Activated T-helper 1 cell treated with Interleukin-2 at 50 U/mL for 16 hours (primary cell): Measurements from ENCODE around the gene EMC6.

Experiments used
- DNase-seq: peaks from one replicate; pipeline ENCODE4 v3.0.0-alpha.2; 2020; ENCODE audit warnings: low read depth

Gene EMC6

DNA sequence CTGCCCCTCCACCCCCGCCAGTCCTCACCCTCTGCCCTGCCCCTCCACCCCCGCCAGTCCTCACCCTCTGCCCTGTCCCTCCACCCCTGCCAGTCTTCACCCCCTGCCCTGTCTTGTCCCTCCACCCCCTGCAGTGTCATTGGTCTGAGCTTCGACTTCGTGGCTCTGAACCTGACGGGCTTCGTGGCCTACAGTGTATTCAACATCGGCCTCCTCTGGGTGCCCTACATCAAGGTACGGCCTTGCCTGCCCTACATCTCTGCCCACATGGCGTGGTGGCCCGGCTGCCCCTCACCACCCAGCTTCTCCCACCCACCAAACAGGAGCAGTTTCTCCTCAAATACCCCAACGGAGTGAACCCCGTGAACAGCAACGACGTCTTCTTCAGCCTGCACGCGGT, 12.3 kb upstream of the EMC6 start:
- no peak for DNase-seq

DNA sequence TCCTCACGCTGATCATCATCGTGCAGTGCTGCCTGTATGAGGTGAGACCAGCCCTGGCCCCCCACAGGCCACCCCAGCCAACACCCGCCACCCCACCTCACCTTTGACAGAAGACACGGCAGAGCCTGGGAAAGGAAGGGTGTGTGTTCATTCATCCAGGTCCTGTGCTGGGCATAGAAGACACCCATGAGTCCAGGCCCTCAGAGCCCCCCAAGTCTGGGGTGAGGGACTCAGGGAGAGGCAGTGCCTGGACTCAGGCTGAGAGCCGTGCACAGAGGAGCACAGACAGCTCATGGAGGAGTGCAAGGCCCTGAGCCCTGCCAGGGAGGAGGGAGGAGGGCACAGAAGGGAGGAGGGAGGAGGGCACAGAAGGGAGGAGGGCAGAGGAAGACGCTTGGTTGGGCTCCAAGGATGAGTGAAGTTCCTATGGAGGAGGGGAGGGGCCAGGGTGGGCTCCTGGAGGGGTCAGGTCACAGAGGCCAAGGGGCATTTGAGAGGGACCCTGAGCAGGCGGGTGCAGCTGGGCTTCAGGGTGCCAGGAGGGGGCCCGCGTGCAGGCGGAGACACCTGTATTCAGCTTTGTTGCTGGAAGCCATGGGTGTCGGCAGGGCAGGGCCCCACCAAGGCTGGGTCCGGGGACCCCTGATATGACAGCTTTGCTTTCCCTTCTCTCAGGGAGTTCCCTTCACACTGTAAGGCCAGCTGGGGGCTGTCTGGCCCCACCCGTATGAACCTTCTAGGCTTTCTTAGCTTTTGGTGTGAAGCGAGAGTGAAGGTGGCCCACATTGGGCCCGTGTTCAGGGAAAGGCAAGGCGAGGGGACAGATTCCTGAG, 11.6 kb upstream of the EMC6 start:
- no peak for DNase-seq

DNA sequence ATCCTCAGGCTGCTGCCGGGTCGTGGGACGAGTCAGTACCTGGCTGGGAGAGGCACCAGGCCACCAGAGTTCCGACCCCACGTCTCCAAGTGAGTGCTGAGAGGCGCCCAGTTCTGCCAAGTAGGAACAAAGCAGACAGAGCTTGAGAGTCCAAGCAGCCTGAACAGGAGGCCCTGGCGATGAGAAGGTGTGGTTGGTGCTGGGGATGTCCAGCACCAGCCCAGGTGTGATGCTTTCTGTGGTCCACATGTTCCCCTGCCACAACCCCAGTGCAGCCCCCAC, 11.1 kb upstream of the EMC6 start:
- no peak for DNase-seq

DNA sequence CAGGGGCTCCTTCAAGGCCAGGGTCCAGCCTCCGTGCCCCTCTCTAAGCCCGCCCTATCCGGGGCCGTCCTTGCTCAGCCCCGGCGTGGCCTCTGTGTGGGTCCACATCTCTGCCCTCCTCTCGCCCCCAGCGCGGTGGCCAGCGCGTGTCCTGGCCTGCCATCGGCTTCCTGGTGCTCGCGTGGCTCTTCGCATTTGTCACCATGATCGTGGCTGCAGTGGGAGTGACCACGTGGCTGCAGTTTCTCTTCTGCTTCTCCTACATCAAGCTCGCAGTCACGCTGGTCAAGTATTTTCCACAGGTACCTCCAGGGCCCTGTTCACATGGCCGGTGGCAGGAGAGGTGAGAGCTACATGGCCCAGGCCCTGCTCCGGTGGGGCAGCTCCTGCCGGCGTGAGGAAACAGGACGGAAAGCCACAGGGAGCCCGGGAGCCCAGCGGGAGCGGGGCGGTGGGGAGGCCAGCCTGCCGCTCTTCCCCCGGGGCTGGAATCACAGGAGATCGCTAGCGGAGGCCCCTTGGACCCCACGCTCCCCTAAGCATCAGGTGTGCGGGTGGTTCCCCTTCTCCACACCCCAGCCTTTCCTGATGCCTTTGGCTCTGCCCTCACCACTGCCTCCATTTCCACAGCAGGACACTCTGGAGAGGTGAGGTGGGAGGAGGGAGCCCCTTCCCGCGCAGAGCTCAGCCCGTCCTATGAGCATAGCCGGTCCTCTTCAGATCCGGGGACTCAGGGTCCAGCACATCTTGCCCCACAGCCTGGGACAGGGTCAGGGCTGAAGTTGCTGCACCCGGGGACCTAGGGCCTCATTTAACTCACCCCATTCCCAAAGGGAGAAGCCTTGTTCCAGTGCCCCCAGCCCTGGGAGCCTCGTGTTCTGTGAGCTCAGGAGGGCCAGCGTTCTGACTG, 10.5 kb upstream of the EMC6 start:
- no peak for DNase-seq

DNA sequence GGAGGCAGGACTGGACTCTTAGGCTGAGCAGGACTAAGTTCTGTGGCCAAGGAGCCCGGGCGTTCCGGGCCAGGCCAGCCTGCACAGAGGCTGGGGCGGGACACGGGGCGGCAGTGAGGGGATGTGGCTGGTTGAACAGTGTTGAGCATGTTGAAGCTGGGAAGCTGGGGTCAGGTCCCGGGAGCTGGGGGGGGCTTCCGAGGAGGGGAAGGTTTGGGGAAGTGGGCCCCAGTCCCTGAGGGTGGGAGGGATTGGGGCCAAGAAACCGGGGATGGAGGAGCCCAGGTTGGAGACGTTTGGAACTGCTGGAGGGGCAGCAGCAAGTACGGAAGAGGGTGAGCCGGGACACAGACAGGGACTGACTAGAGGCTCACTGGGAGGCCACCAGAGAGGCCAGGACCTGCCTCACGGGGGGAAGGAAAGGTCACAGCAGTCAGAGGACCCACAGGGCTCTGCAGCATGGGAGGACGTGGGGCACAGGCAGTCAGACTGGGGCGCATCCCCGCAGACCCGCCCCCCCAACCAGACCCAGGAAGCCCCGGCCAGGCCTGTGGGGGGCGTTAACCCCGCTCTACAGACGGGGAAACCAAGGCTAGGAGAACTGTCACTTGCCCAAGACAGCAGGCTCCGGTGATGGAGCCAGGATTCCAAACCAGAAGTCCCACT, 9.7 kb upstream of the EMC6 start:
- no peak for DNase-seq

DNA sequence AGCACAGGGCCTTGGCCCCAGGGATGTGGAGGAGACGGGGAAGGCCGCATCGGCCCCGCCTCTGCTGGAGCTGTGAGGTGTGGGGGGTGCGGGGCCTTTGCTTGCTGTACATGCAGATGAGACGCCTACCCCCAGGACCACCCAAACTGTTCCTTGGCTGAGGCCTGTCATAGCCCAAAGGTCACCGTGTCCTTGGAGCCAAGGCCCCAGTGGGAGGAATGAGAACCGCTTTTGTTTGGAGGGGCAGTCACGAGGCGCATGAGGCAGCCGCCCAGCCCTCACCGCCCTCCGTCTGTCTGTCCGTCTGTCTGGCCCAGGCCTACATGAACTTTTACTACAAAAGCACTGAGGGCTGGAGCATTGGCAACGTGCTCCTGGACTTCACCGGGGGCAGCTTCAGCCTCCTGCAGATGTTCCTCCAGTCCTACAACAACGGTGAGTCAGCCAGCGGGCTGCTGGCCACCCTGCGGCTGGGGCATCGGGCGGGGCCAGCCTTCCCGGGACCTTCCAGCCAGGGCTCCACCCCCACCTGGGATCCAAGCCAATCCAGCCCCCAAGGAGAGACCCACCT, 9.0 kb upstream of the EMC6 start:
- no peak for DNase-seq

DNA sequence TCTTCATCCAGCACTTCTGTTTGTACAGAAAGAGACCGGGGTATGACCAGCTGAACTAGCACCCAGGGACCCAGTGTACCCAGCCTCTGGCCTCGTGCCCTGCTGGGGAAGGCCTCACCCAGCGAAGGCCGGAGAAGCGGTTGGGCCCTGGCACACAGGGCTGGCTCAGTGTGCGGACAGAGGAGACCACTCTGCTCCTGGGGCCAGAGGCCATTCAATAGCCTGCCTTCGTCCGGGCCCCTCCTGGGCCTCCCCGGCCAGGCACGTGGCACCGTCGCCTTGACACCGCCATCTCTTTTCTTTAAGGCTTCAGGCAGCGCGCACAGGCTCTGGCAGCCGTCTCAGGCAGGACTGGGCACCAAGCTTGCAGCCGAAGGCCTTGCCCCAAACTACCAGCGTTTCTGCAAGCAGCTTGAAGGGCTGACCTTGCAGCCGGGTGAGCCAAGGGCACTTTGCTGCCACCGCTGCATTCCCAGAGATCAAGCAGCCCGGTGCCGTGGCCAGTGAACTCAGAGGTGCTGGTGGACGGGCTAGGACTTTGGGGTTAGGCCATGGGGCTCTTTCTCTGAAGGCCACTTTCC, 8.2 kb upstream of the EMC6 start:
- no peak for DNase-seq

DNA sequence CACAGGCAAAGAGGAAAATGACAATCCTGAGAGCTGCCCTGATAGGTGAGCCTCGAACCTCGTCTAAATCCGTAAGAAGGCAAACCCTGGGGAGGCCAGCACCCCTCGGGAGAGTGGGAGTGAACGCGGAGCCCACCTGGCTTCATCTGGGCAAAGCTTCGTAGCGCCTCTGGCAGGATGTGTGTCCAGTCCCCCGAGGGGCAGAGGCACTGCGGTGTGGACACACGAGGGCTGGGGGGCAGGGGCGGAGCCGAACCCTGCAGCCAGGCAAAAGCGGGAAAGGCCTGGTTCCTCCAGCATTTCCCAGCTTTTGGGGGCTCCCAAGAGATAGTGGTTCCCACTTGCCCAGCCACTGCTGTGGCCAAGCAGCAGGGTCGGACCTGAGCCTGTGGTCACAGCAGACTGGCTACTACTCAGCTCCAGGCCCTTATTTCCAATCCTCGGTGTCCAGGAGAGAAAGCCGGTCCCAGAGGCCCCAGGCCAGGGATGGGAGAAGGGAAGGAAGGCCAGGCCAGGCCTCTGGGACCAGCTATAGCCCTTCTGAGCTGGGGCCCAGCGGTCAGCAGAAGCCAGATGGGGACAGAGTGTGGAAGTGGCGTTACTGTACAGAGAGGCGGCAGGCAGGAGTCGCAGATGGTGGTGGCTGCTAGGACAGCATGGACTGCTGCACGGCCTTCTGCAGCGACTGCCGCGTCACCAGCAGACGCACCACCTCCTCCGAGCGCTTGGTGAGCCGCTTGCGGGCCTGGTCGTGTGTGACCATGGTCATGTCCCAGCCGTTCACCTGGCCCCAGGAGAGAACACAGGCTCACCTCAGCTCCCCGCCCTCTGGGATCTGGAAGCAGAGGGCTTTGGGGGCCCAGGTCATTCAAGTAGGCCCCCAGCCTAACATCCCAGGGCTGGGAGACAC, 5.3 kb upstream of the EMC6 start:
- DNase-seq, result no peak

DNA sequence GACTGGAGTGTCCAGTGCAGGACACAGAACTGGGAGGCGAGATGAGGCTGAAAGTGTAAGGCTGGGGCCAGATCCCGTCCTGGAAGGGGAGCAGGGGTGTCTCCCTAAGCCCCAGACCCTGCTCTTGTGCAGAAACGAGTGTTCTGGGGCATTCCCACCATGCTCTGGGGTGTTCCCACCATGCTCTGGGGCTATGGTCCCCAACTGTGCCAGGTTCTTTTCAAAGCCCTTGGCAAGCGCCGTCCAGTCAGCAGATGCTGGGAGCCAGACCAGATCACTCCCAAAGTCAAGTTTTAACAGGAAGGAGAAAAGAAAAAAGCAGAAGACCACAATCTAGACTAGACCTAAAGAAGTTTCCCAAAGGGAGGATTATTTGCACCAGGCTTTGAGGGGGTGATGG, 2.8 kb upstream of the EMC6 start:
- DNase-seq, result no peak

DNA sequence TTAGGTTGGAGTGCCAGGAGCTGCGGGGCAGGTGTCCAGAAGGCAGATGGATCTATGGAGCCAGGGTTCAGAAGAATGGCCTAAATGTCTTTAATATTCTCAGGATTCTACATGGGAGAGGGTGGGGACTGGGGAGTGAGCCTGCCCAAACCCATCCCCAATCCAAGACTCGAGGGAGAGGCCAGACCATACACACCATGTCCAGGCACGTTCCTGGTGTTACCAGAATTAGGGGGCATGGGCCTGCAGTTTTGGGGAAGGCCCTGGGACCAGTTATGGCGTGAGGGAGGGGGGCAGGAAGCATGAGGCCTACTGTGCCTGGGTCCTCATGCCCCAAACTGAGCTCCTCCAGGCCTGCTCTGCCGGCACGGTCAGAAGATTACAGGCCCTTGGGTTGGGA, 2.1 kb upstream of the EMC6 start:
- no peak for DNase-seq

DNA sequence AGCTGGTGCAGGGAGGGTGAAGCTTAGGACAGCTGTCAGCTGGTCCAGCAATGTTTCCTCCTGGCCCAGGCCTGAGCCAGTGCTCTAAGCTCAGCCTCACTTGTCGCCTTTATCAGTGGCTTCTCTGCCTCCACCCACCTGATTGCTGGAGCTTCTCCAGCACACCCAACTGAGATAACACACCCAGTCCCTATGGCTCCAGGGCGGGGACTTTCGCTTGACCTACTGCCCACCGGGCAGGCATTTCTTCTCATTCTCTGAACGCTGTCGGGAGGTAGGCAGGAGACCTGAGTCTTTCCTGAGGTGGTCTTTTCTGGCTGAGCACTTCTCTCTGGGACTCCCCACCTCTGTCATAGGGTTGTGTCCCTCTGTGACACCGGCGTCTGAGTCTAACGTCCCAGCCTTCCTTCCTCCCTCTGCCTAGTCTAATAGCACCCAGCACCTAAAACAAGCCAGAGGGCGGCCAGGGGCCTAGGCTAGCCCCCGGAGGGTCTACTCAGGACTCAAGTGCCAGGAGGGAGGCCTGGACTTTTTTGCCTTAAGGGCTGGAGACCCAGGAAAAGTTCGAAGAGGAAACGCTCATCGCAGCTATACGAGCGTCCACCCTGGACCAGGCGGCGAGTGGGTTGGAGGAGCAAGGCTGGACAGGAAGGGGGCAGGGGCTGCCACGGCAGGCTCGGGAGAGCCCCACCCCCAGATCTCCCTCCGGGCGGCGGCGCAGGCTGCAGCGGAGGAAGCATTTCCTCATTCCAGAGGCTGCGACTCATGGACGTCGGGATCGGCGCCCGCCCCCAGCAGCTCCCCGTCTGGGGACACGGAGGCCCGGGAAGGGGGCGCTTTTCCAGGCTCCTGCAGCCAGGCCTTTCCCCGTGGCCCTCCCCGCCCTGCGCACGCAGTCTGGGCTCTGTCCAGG, 990 bp upstream of the EMC6 start:
- no peak for DNase-seq

DNA sequence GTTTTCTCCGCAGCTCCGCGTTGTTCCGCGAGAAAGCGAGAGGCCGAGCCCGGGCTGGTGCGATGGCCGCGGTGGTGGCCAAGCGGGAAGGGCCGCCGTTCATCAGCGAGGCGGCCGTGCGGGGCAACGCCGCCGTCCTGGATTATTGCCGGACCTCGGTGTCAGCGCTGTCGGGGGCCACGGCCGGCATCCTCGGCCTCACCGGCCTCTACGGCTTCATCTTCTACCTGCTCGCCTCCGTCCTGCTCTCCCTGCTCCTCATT, 404 bp downstream of the EMC6 start:
- DNase-seq, result no peak

DNA sequence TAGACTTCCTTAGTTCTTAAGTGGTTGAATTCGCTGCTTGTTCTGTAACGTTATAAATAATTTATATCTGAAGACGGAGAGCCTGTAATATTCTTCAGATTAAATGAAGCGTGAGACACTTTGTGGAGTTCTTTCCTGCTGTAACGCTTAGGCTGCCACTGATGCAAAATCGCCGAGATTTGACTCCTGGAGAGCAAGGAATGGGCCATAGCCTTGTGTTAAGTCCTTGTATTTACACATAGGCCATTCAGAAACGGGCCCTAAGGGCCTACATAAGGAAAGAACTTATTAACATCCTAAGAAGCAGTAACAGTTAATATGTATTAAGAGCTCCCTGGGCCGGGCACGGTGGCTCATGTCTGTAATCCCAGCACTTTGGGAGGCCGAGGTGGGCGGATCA, 936 bp downstream of the EMC6 start:
- DNase-seq, result no peak

DNA sequence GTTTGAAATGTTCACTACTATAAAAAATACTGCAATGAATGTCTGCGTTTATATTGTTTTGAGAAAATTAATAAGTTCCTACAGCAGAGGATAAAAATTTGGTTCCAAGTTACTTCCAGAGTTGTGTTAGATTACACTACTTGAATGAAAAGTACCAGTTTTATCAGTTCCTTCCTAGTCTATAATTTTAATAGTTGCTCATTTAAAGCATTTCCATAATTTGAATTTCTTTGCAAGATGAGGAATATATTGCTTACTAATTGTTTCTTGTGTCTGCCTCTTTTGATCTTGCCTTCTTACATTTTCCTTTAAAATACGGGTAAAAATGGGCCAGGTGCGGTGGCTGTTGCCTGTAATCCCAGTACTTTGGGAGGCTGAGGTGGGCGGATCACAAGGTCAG, 4.0 kb downstream of the EMC6 start:
- DNase-seq, result no peak

DNA sequence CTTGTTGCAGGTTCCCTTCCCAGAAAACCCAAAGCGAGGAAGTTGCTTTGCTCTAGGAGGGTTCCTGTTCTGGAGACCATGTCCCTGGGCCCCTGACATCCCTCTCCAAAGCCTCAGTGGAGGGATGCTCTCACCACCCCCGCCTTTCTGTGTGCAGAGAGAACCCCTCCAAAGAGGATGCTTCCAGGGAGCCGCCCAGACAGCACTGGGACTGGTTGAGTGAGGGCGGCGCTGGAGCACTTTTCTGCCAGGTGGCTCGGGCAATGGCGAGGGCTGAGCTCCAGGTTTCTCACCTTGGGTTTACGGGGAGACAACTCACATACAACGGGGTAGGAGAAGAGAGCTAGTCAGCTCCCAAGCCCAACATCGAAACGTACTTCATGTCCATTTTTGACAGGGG, 7.3 kb downstream of the EMC6 start:
- no peak for DNase-seq

DNA sequence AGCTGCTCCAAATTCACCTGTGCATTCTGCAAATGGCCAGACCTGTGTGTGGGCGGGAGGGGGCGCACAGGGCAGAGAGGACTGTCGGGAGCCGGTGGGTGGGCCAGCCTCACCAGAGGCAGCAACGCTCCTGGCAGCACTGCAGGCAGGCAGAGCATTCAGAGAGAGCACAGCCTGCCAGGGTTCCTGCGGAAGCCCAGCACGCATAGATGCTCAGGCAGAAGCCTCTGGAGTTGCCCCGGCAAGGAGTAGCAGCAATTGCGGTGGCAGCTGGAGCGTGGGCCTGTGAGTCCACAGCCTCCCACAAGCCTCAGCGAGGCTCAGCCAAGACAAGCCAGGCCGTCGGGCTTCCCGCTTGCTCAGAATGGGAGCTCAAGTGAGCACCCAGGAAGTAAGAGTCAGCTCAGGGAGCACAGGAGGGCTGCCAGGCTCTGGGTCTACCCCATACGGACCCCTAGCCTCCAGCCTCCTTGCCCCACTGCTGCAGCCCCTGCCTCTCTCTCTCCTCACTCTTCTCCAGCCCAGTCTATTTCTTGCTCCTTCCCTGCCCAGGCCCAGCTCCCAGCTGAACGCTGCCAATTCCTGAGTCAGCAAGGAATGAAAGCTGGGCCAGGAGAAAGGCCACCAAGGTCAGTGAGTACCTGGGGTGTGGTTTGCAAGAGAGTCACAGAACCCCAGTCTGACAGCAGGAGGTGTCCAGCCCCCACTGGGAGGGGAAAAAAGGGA, 9.6 kb downstream of the EMC6 start:
- no peak for DNase-seq

DNA sequence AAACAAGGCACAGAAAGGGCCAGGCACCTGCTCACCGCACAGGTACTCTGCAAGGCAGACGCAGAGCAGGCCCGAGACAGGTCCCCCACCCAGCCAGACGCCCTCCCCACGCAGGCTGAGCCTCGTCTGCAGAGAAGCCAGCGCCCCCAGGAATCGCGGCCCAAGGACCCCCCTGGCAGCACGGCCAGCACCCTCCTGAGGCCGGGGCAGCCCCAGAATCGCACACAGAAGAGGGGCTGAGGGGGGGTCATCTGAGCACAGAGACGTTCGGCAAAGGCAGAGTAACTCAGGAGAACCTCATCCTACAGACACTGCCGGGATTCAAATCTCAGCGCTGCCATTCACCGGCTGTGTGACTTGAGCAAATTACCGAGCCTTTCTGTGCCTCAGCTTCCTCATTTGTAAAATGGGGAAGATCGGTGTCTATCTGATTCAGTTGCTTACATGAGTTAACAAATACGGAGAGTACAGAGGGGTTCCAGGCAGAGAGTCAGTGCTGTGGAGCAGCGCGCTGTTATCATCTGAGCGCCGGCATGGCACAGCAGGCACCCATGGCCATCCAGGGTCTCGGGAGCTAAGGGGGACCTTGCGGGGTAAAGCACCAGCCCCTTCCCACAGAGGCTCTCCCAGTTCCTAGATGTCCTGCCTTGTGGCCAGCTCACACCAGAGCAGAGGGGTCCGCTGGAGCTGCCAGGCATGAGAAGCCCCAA, 10.4 kb downstream of the EMC6 start:
- no peak for DNase-seq

DNA sequence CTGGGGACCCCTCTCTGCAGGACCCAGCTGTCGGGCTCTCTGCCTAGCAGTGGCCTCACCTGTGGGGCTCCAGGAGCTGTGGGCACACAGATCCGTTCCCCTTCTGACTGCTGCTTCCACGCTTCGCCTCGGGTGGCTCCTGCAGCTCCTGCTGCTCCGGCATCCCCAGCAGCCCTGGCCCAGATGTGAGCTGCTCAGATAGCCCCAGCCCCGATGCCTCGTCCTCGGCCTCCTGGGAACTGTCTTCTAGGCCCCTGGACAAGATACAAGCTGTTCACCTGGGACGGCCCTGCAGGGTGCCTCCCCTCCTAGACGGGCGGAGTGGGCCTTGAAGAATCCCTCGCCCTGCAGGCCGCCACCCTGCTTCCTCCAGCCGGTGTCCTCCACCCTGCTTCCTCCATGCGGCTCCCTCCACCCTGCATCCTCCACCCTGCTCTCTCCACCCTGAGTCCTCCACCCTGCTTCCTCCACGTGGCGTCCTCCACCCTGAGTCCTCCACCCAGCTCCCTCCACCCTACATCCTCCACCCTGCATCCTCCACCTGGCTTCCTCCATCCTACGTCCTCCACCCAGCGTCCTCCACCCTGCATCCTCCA, 11.0 kb downstream of the EMC6 start:
- no peak for DNase-seq

DNA sequence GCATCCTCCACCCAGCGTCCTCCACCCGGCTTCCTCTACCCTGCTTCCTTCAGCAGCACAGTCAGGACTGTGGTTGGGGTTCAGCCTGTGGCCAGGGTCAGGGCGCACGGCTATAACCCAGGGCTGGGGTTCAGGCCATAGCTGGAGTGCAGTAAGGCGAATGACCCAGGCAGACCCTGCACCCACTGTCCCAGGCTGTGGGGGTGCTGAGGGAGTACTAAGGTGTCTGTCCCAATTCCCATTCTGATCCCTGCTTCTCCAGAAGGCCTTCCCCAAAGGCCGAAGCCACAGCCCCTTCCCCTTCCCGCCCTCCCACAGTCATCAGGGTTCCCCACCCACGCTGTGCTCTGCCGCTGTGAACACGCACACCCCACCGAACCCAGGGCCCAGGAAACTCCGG, 12.4 kb downstream of the EMC6 start:
- DNase-seq, result no peak
